GM19035 (cell line): ENCODE results near the gene SYT17.
A peak's percentile ranks its signal among the peaks of the same experiment; 100 is the strongest.
"Not testable (repeated sequence)": the region's sequence is repeated elsewhere in the genome, so short reads cannot be mapped to it uniquely, and the experiment has no call there.

ENCODE experiments used
- ATAC-seq: cut with Tn5 transposase; IDR thresholded peaks from one replicate; pipeline ENCODE4 v1.9.1; 2021; ENCODE audit not compliant: unreplicated experiment

Gene SYT17

GRCh38 chr16:19173059-19173458, 5.0 kb downstream of the SYT17 start:
- no peak for ATAC-seq

- ATAC-seq = no peak
These were observed 5.8 kb downstream of the SYT17 start for GRCh38 chr16:19173649-19174383.

- no peak for ATAC-seq
These were observed 6.4 kb downstream of the SYT17 start for GRCh38 chr16:19174478-19174877.

GRCh38 chr16:19175492-19176262, 7.6 kb downstream of the SYT17 start:
- ATAC-seq = no peak

DNA sequence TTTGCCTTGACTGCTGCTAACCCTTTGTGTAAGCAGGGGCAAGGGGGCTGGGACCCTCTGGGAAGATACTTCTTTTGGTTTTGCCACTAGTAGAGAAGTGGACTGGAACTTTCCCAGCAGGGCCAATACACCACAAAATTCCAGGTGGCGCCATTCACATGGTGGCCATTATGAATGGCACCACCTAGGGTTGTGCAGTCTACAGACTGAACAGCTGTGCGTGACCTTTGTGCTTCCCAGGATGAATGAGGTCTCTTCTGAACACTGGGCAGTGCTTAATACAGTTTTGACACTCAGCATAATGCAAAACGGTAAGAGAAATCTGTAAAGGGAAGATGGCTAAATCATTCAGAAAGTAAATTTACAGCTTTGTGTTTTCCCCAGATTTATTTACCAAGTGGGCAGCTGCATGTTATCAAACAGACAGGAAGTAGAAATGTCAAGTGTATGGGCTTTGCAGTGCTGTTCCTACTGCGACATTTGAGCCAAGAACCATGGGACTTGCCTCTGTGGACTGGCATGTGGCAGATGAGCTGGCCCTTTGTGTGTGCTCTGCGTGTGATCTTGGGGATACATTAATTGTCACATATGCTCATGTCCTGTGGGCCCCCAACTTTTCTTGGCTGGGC, 9.2 kb downstream of the SYT17 start:
- ATAC-seq = no peak

DNA sequence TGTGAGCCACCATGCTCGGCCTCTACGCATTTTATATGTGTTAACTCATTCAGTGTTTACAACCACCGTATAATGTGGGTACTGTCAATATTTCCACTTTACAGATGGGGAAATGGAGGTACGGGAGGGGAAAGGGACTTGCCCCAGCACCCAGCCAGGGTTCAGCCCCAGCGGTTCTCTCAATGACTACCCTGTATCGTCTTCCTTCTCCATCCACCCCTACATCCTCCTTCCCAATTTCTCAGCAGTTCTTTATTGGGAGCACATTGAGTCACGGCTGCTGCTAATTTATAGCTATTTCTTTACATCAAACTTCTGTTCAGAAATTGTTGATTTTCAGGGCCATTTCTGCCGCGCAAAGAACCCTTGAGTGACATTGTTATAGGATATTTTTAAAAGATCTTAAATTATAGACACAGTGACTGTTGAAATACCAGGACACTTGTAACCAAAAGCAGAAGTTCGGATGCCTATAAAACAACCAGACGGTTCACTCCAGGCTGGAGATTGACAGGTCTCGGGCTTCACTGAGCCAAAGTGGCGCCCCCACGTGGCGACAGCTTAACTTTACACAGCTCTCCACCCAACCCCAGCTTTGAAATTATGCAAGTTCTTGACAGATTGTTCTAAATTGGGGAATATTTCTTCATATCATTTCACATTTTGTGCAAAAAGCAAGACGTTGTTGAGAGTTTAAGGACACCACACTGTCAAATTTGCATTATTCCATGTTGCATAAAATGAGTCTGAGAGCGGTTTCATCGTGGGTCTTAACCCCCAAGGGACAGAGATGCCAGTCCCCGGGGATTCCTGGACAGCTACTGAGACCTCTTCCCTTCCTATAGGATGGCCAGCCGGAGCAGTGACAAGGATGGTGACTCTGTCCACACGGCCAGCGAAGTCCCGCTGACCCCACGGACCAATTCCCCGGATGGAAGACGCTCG, 11.8 kb downstream of the SYT17 start:
- no peak for ATAC-seq

GRCh38 chr16:19180741-19181140, 12.7 kb downstream of the SYT17 start:
- ATAC-seq = no peak

GRCh38 chr16:19182481-19182880, 14.4 kb downstream of the SYT17 start:
- ATAC-seq = no peak

GRCh38 chr16:19183187-19183586, 15.1 kb downstream of the SYT17 start:
- ATAC-seq = no peak

DNA sequence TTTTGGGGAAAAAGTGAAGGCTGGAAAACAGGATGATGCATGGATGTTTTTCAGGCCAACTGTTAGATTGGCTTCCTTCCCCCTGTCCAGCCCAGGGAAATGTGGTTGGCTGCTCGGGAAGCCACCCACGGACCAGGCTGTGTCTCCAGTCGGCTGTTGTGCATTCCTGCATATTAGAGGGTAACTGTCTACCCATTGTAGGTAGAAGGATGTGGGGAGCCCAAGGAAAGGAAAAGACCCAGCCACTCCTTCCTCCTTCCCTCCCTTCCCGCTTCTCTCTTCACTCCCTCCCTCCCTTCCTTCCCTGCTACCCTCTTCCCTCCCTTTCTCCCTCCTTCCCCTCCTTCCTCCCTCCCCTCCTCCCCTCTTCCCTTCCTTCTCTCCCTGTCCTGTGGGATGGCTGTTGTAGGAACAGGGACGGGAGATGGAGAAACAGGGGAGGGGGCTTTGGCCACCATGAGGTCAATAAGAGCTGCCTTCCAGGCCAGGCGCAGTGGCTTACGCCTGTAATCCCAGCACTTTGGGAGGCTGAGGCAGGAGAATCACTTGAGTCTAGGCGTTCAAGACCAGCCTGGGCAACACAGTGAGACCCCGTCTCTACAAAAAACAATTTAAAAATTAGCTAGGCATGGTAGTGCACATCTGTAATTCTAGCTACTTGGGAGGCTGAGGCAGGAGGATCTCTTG, 16.9 kb downstream of the SYT17 start:
- no peak for ATAC-seq

DNA sequence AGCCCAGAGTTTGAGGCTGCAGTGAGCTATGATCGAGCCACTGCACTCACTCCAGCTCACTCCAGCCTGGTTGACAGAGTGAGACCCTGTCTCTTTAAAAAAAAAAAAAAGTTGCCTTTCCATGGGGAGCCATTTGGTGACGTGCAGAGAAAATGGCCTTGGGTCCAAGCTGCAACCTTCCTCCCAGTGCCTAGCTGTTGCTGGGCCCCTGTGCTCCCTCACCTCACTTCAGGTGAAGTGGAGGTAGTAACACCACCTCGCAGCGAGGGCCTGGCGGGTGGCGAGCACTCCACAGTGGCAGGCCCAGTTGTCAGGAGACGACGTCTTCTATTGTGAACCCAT, 17.4 kb downstream of the SYT17 start:
- ATAC-seq = no peak

- no peak for ATAC-seq
These were observed 18.4 kb downstream of the SYT17 start for GRCh38 chr16:19186408-19186807.

- ATAC-seq = not testable (repeated sequence)
These were observed 19.9 kb downstream of the SYT17 start for GRCh38 chr16:19187961-19188360.

- ATAC-seq = no peak
These were observed 20.4 kb downstream of the SYT17 start for GRCh38 chr16:19188406-19188805.

- ATAC-seq = no peak
These were observed 24.8 kb downstream of the SYT17 start for GRCh38 chr16:19192865-19193264.

DNA sequence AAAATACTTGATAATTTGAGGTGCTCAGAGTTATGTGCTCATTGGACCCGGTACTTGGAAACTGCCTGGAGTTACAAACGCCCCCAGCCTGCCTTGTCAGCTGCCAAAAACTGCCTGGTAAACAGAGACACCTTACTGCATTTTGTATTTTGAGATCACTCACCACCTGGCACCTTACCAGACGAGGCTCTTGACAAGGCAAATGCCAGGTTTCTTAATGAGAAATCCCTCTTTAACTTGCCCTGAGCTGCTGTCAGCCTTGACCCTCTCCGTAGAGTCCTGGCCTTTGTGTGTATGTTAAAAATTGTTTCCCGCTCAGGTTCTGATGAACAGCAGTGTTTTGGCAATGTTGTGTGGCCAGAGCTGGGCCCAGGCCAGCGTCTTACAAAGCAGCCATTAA, 28.8 kb downstream of the SYT17 start:
- no peak for ATAC-seq

DNA sequence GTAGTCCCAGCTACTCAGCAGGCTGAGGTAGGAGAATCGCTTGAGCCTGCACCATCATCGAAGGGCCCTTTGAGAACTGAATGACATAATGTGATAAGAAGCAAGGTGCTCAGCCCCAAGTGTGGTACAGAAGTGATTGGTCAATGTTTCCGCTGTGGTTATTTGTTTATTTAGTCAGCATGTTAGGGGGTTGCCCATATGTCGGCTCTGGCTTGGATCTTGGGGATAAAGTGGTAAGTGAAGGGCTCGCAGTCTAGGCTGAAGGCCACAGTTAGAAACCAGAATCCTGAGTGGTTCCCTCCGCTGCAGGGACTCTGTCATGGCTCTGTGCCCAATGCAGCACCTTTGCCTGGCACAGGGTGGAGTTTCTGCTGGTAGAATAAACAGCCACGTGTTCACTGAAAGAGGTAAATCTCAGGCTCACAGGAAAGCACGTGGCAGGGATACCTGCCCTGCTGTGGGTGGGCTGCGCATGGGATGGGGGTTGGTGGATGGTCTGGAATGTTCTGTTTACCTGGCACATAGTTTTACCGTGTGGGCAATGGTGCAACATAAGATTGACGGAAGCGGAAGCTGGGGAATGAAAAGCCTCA, 35.4 kb downstream of the SYT17 start:
- no peak for ATAC-seq

DNA sequence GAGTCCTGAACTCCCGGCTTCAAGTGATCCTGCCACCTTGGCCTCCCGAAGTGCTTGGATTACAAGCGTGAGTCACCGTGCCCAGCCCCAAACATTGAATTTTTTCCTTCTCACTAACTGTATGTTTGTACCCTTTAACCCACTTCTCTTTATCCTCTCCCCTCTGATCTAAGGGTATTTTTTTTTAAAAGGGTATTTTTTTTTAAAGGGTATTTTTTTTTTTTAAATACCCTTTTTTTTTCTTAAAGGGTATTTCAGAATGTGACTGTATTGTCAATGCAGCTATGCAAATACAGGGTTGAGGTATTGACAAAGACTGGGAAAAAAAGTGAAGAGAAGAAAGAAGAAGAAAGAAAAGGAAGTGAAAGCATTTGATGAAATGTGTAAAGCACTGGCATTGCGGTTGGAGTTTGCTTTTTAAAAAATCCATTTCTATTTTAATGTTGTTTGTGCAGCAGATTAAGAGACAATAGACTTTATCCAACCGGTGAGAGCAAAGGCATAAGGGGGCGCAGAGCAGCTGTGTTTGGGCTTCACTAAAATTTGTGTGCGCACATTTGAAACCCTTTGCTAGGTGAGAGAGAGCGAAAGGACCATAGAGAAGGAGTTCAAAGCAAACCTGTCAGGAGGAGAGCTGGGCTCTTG, 42.4 kb downstream of the SYT17 start:
- peak; percentile 85 for ATAC-seq

- peak; percentile 43 for ATAC-seq
These were observed 42.9 kb downstream of the SYT17 start for GRCh38 chr16:19210968-19211367.

DNA sequence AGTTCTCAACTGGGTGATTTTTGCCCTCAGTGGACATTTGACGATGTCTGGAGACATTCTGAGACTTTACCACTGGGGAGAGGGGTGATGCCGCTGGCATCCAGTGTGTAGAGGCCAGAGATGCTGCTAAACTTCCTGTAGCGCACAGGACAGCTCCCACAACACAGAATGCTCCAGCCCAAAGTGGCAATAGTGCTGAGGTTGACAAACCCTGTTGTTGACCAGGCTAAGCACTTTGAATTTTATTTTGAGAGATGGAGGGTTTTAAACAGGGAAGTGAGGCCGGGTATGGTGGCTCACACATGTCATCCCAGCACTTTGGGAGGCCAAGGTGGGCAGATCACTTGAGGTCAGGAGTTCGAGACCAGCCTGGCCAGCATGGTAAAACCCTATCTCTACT, 44.0 kb downstream of the SYT17 start:
- ATAC-seq = no peak
